ENCODE data around the gene NUMBL. TPM values are rescaled to one million over a fixed set of nuclear protein-coding genes. Genes with fewer than 3 reads are reported as not detected.

The NUMBL gene
- total and polyA plus RNA-seq, 2 of the 13 experiments (the other 11 are each of a cell fraction or from before 2014, with no cell fraction given): 0.49 to 2.3 TPM

- TF ChIP-seq REPIN1 (CRISPR knock-in tag; IDR thresholded peaks at IDR 0.05; ENCODE audit: borderline replicate concordance, low read depth) (no peak), FOXC1 (CRISPR knock-in tag; IDR thresholded peaks at IDR 0.05; ENCODE audit: borderline replicate concordance) (no peak), ZNF850 (CRISPR knock-in tag; conservative IDR thresholded peaks at IDR 0.05) (no peak), TARDBP (CRISPR knock-in tag; IDR thresholded peaks at IDR 0.05) (no peak), ZNF431 (CRISPR knock-in tag; IDR thresholded peaks at IDR 0.05; ENCODE audit: borderline replicate concordance, low read depth) (peak; percentile 58; the same call in 1 of the 2 replicates), ZNF747 (CRISPR knock-in tag; IDR thresholded peaks at IDR 0.05; ENCODE audit: borderline replicate concordance) (no peak), ZNF253 (CRISPR knock-in tag; IDR thresholded peaks at IDR 0.05; ENCODE audit: borderline replicate concordance) (no peak), ZNF691 (CRISPR knock-in tag; IDR thresholded peaks at IDR 0.05; ENCODE audit: borderline replicate concordance, low read depth) (0 out of 2 replicates have a peak, but pooled peaks have one; percentile 33), UBTF (CRISPR knock-in tag; IDR thresholded peaks at IDR 0.05) (peak; percentile 33; the same call in 1 of the 2 replicates), ZXDC (CRISPR knock-in tag; IDR thresholded peaks at IDR 0.05) (0 out of 2 replicates have a peak, but pooled peaks have one; percentile 39), MED8 (CRISPR knock-in tag; IDR thresholded peaks at IDR 0.05; ENCODE audit: insufficient replicate concordance) (no peak), SMAD3 (CRISPR knock-in tag; IDR thresholded peaks at IDR 0.05) (no peak), ZNF230 (CRISPR knock-in tag; IDR thresholded peaks at IDR 0.05) (0 out of 2 replicates have a peak, but pooled peaks have one; percentile 26), SYNCRIP (IDR thresholded peaks at IDR 0.05; ENCODE audit: insufficient read depth, low read depth, low read length) (no peak), SIX4 (CRISPR knock-in tag; IDR thresholded peaks at IDR 0.05) (no peak), PHF8 (CRISPR knock-in tag; IDR thresholded peaks at IDR 0.05) (peak; percentile 21; the same call in 1 of the 2 replicates), ZNF687 (CRISPR knock-in tag; IDR thresholded peaks at IDR 0.05) (peak; percentile 73), ATAD3A (CRISPR knock-in tag; IDR thresholded peaks at IDR 0.05) (no peak)
Observed at GRCh38 chr19:40702337-40703012, 12.0 kb upstream of the NUMBL start (continued).

All from HepG2 (cell line).